ENCODE measurements around the gene TAOK2. TPM values are rescaled to one million over a fixed set of nuclear protein-coding genes. Genes with fewer than 3 reads are reported as not detected.

The TAOK2 gene
- total RNA-seq, 1 experiment from 2014 or later: 56.7 TPM

DNA sequence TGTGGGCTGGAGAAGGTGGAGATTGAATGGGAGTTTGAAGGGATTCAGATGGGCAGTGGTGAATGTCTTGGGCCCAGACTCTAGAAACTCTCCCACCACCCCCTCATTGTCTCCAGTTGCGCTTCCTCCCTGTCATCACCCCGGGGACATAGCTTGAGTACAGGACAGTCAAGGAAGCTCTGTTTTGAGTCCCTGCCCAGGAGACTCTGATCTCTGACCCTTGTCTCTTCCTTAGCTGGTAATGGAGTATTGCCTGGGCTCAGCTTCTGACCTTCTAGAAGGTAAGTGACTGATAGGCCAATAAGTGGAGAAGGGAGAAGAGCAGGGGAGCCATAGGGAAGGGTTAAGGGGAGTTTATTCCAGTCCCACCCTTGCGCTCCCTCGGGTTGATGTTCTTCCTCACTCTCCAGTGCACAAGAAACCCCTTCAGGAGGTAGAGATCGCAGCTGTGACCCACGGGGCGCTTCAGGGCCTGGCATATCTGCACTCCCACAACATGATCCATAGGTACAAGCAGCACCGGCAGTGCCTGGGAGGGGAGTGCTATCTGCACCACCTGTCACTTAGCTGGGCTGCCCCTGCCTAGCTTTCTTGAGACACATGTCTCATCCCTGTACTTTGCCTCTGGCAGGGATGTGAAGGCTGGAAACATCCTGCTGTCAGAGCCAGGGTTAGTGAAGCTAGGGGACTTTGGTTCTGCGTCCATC lies 5.0 kb downstream of the TAOK2 start (continued):
- TF ChIP-seq, protein P1, sequence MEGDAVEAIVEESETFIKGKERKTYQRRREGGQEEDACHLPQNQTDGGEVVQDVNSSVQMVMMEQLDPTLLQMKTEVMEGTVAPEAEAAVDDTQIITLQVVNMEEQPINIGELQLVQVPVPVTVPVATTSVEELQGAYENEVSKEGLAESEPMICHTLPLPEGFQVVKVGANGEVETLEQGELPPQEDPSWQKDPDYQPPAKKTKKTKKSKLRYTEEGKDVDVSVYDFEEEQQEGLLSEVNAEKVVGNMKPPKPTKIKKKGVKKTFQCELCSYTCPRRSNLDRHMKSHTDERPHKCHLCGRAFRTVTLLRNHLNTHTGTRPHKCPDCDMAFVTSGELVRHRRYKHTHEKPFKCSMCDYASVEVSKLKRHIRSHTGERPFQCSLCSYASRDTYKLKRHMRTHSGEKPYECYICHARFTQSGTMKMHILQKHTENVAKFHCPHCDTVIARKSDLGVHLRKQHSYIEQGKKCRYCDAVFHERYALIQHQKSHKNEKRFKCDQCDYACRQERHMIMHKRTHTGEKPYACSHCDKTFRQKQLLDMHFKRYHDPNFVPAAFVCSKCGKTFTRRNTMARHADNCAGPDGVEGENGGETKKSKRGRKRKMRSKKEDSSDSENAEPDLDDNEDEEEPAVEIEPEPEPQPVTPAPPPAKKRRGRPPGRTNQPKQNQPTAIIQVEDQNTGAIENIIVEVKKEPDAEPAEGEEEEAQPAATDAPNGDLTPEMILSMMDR (IDR thresholded peaks at IDR 0.05 in 2 of 3, conservative IDR thresholded peaks at IDR 0.05 in 1 of 3; ENCODE audit: borderline replicate concordance in 1 of 3, insufficient read depth in 1 of 3, low read depth in 2 of 3, low read length in 2 of 3): no peak
- TF ChIP-seq RAD21 (IDR thresholded peaks at IDR 0.05; ENCODE audit: low read depth) (no peak), ZNF274 (IDR thresholded peaks at IDR 0.05; ENCODE audit: low read depth, low read length) (no peak), SRF (IDR thresholded peaks at IDR 0.05; ENCODE audit: low read depth) (no peak), POLR2AphosphoS5 (IDR thresholded peaks at IDR 0.05; ENCODE audit: low read depth, low read length) (no peak)
- TF ChIP-seq, protein P2, sequence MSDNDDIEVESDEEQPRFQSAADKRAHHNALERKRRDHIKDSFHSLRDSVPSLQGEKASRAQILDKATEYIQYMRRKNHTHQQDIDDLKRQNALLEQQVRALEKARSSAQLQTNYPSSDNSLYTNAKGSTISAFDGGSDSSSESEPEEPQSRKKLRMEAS (IDR thresholded peaks at IDR 0.05): no peak
- TF ChIP-seq, protein P3, sequence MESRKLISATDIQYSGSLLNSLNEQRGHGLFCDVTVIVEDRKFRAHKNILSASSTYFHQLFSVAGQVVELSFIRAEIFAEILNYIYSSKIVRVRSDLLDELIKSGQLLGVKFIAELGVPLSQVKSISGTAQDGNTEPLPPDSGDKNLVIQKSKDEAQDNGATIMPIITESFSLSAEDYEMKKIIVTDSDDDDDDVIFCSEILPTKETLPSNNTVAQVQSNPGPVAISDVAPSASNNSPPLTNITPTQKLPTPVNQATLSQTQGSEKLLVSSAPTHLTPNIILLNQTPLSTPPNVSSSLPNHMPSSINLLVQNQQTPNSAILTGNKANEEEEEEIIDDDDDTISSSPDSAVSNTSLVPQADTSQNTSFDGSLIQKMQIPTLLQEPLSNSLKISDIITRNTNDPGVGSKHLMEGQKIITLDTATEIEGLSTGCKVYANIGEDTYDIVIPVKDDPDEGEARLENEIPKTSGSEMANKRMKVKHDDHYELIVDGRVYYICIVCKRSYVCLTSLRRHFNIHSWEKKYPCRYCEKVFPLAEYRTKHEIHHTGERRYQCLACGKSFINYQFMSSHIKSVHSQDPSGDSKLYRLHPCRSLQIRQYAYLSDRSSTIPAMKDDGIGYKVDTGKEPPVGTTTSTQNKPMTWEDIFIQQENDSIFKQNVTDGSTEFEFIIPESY (IDR thresholded peaks at IDR 0.05; ENCODE audit: extremely low read depth, insufficient replicate concordance, low read length): no peak
